Limb (tissue), 2 donors: ENCODE results near the gene HLA-B.

Experiments
- DNase-seq, 2 donors: peaks; one replicate each; pipeline ENCODE4 v3.0.0-alpha.2; 2016; ENCODE audit errors: extremely low spot score in 2 of 2

Gene HLA-B

DNA sequence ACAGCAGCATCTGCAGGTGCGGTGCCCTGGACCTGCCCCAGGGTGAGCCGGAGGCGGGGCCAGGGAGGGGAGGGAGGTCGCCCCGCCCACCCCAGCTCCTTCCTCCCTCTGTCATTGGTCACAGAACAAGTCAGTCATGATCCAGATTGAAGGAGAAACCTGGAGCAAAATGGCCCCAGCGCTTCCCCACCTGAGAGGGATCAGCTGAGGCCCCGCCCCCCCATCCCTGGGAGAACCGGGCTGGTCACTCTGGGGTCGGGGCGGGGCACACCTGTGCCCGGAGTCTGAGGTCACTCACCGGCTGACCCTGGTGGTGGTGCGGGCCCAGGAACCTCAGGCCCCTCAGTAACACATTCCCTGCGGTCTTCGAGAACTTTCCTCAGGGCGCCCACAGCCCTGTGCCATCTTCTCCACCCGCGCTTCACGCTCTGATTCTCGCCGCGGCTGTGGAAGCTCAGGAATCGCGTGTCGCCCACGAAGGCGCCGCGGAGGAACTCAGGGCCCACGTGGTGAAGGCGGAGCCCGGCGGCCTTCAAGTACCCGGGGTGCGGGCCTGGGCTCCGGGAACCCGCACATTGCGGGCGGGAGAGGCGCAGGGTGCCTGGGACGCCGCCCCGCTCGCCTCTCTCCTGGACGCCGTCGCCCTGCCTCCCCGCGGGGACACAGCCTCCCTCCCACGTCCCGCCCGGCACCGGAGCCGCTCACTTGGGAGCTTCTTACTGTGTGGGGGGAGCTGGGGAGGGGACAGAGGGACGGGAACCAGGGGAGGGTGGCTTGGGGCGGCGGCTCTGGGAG is 48.7 kb downstream of the HLA-B start:
- no peak for DNase-seq

DNA sequence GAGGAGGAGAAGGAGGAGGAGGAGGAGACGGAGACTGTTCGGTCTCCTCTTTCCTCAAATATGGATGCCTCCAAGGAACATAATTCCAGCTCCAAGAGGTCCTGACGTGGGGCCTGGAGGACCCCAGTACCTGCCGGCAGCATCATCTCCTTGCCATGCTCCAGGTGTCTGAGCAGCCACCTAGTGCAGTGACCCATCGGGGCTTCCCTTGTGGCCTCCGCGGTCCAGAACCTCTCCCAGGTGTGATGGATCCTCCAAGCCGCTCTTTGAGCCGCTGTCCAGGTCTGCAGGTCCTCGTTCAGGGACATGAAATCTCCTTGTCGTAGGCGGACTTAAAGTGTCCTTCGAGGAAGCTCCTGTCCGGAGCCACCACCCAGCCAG is 49.3 kb downstream of the HLA-B start:
- DNase-seq, result no peak

DNA sequence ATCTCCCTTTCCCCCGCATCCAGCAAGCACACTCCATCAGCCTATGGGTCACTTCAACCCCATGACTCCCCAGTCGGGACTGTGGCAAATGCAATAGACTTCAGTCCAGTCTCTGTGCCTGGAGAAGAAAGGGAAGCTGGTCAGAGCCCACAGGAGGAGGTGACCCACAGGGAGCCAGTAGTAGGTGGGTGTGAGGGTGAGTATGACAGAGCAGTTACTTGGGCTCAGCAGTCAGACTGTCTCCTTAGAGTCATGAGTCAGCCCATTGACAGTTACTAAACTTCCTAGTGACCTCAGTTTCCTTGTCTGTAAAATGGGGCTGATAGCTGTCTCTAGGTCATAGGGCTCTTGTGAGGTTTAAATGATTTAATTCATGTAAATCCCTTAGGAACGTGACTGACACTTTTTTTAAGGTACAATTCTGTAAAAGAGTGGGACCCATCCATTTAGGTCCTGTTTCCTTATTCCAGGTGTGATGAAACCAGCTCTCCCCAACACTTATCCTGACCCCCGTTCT is 51.2 kb downstream of the HLA-B start:
- DNase-seq, result no peak

DNA sequence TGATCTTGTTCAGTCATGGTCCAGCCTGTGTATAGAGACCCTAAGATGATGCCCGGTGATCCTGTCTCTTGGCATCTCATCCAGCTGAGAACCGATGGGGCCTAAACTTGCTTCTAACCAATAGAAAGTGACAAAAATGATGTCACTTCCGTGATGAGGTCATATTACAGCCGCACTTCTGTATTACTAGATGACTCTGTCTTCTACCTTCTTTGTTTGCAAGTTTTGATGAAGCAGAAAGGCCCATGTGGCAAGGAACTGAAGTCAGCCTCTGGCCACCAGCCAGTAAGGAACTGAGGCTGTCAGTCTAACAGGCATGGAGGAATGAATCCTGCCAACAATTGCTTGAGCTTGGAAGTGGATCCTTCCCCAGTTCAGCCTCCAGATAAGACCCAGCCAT is 52.3 kb downstream of the HLA-B start:
- no peak for DNase-seq
